ENCODE measurements around the gene DNAH14. TPM values are rescaled to one million over a fixed set of nuclear protein-coding genes. Genes with fewer than 3 reads are reported as not detected.
"Not testable (repeated sequence)": the region's sequence is repeated elsewhere in the genome, so short reads cannot be mapped to it uniquely, and the experiment has no call there.

The DNAH14 gene
- total RNA-seq, 1 experiment from 2014 or later = not detected

- DNase-seq (ENCODE audit: low read depth) = no peak
These were observed 417.7 kb downstream of the DNAH14 start for GRCh38 chr1:225347123-225347683.

GRCh38 chr1:225348400-225348799, 418.9 kb downstream of the DNAH14 start:
- DNase-seq (ENCODE audit: low read depth) = no peak

- DNase-seq (ENCODE audit: low read depth) = no peak
These were observed 420.4 kb downstream of the DNAH14 start for GRCh38 chr1:225349826-225350225.

GRCh38 chr1:225350872-225351271, 421.4 kb downstream of the DNAH14 start:
- no peak for DNase-seq (ENCODE audit: low read depth)

- no peak for DNase-seq (ENCODE audit: low read depth)
These were observed 425.4 kb downstream of the DNAH14 start for GRCh38 chr1:225354906-225355305.

- no peak for DNase-seq (ENCODE audit: low read depth)
These were observed 426.4 kb downstream of the DNAH14 start for GRCh38 chr1:225355863-225356262.

GRCh38 chr1:225360119-225360518, 430.6 kb downstream of the DNAH14 start:
- DNase-seq (ENCODE audit: low read depth) = no peak

GRCh38 chr1:225361176-225361575, 431.7 kb downstream of the DNAH14 start:
- no peak for DNase-seq (ENCODE audit: low read depth)

- no peak for DNase-seq (ENCODE audit: low read depth)
These were observed 433.3 kb downstream of the DNAH14 start for GRCh38 chr1:225362805-225363204.

- no peak for DNase-seq (ENCODE audit: low read depth)
These were observed 435.0 kb downstream of the DNAH14 start for GRCh38 chr1:225364439-225364838.

GRCh38 chr1:225366018-225366417, 436.5 kb downstream of the DNAH14 start:
- no peak for DNase-seq (ENCODE audit: low read depth)

- no peak for DNase-seq (ENCODE audit: low read depth)
These were observed 437.1 kb downstream of the DNAH14 start for GRCh38 chr1:225366552-225366951.

- DNase-seq (ENCODE audit: low read depth) = no peak
These were observed 438.6 kb downstream of the DNAH14 start for GRCh38 chr1:225368036-225368552.

GRCh38 chr1:225371366-225372010, 442.0 kb downstream of the DNAH14 start:
- no peak for DNase-seq (ENCODE audit: low read depth)

GRCh38 chr1:225373155-225373554, 443.7 kb downstream of the DNAH14 start:
- DNase-seq (ENCODE audit: low read depth) = no peak

GRCh38 chr1:225374996-225375395, 445.5 kb downstream of the DNAH14 start:
- no peak for DNase-seq (ENCODE audit: low read depth)

GRCh38 chr1:225378880-225379279, 449.4 kb downstream of the DNAH14 start:
- DNase-seq (ENCODE audit: low read depth) = peak; percentile 45

- DNase-seq (ENCODE audit: low read depth) = no peak
These were observed 451.2 kb downstream of the DNAH14 start for GRCh38 chr1:225380691-225381090.

- not testable (repeated sequence) for DNase-seq (ENCODE audit: low read depth)
These were observed 457.4 kb downstream of the DNAH14 start for GRCh38 chr1:225386860-225387259.

- no peak for DNase-seq (ENCODE audit: low read depth)
These were observed 458.9 kb downstream of the DNAH14 start for GRCh38 chr1:225388372-225388771.

- DNase-seq (ENCODE audit: low read depth) = no peak
These were observed 460.4 kb downstream of the DNAH14 start for GRCh38 chr1:225389843-225390242.

- DNase-seq (ENCODE audit: low read depth) = no peak
These were observed 466.9 kb downstream of the DNAH14 start for GRCh38 chr1:225396357-225396756.

- no peak for DNase-seq (ENCODE audit: low read depth)
These were observed 471.5 kb downstream of the DNAH14 start for GRCh38 chr1:225400968-225401367.

All from M059J (cell line).